ENCODE measurements around the gene SOS2.

SOS2 gene

GRCh38 chr14:50116181-50116956, 115.0 kb downstream of the SOS2 start, which contains the start of gene VCPKMT:
VCPKMT (minus strand) TSS chr14:50116572; CDS start chr14:50116552, 20 bp downstream.
- DNase-seq: peak; percentile 90

- no peak for DNase-seq
These were observed 117.9 kb downstream of the SOS2 start for GRCh38 chr14:50113381-50114035.

GRCh38 chr14:50110323-50111037, 120.9 kb downstream of the SOS2 start:
- no peak for DNase-seq

DNA sequence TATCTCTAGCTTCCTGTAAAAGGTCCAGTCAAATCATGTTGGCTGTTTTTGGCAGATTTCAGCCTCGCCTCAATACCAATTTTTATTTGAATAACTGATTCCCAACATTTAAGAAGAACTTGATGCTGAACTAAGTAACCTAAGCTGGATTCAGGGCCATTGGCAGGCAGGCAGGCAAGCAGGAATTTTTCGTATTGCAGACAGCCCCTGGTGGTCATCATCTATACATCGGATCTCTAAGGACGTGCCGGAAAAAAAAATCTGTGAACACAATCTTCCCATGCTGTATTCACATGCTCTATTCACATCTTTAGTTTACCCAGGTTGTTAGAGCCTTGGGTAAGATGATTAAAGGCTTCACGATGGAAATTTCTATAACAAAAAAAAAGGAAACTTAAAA, 122.0 kb downstream of the SOS2 start:
- DNase-seq: no peak

DNA sequence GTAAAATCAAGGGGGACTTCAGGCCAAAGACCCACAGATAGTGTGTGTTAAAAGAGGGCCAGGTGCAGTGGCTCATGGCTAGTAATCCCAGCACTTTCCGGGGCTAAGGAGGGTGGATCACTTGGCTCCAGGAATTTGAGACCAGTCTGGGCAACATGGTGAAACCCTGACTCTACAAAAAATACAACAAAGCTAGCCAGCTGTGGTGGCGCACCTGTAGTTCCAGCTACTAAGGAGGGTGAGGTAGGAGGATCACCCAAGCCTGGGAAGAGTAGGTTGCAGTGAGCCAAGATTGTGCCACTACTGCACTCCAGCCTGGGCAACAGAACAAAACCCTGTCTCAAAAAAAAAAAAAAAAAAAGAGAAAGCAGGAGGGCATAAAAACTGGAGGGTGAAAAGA, 123.5 kb downstream of the SOS2 start:
- DNase-seq: no peak

- DNase-seq: no peak
These were observed 125.2 kb downstream of the SOS2 start for GRCh38 chr14:50106178-50106577.

- no peak for DNase-seq
These were observed 127.8 kb downstream of the SOS2 start for GRCh38 chr14:50103558-50103957.

DNA sequence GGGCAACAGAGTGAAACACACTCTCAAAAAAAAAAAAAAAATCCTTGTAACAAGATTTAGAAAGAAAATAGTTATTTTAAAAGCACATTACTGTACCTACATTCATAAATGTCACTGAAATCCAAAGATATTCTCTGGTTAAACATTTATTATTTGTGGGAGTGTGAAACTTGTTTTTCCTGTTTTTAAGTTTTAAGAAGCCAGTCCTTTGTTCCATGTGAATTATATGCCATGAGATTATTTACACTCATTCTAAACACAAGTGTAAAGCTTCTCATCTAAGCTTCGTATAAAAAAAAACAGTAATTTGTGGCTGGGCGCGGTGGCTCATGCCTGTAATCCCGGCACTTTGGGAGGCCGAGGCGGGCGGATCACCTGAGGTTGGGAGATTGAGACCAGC, 130.0 kb downstream of the SOS2 start:
- DNase-seq: no peak

GRCh38 chr14:50100805-50101204, 130.6 kb downstream of the SOS2 start:
- DNase-seq: no peak

DNA sequence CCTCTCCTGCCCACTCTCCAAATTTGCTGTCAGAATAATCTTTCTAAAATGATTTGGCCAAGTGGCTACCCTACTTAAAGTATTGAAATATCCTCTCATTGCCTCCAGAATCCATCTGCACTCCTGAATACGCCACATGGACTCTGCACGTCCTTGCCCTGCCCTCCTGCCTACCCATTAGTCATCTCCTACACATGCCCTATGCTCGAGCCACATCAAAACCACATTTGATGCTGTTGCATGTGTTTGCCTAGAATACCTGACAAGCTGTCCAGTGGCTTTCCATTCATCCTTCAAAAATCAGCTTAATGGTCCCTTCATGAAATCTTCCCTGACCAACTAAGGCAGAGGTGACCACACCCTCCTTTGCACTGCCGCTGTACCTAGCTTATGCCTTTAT, 132.0 kb downstream of the SOS2 start:
- no peak for DNase-seq

DNA sequence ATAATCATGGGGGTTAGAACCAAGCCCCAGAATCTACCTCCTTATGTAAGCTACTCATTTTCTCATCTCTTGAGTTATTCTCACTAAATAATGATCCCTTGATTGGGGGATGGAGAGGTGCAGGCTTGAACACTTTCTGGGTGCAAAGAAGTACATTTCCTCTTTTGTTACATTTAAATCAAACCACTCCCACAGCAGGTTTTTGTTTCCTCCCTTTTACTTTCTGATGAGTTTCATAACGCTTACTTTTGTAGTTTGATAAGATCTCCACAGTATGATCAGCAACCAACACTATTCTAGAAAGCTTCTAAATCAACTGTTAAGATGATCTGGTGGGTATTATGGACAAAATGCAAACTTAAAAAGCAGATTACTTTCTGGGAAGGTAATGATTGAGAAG, 135.5 kb downstream of the SOS2 start:
- no peak for DNase-seq

DNA sequence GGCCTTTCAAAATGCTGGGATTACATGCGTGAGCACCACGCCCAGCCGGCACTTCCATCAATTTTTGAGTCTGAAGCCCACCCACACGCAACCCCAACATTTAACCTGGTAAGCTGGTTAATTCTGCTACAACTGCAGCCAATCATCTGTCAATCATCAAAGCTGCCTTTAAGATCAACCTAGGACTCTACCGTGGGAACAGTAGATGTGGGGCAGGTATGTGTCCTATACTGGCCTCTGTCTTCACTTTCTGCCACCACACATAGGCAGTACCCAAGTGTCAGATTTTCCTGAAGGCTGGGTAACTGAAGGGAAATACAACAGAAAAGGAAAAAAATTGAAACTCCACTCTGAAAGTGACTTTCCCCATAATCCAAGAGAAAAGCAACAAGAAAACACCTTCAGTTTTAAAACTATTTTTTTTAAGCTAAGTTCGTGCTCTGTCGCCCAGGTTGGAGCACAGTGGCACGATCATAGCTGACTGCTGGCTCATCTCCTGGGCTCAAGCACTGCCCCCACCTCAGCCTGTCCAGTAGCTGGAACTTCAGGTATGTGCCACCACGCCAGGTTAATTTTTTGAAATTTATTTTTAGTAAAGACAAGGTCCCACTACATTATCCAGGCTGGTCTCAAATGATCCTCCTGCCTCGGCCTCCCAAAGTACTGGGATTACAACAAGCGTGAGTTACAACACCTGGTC, 137.2 kb downstream of the SOS2 start:
- no peak for DNase-seq

GRCh38 chr14:50093496-50093895, 137.9 kb downstream of the SOS2 start:
- DNase-seq: no peak

GRCh38 chr14:50092006-50092555, 139.3 kb downstream of the SOS2 start:
- no peak for DNase-seq

DNA sequence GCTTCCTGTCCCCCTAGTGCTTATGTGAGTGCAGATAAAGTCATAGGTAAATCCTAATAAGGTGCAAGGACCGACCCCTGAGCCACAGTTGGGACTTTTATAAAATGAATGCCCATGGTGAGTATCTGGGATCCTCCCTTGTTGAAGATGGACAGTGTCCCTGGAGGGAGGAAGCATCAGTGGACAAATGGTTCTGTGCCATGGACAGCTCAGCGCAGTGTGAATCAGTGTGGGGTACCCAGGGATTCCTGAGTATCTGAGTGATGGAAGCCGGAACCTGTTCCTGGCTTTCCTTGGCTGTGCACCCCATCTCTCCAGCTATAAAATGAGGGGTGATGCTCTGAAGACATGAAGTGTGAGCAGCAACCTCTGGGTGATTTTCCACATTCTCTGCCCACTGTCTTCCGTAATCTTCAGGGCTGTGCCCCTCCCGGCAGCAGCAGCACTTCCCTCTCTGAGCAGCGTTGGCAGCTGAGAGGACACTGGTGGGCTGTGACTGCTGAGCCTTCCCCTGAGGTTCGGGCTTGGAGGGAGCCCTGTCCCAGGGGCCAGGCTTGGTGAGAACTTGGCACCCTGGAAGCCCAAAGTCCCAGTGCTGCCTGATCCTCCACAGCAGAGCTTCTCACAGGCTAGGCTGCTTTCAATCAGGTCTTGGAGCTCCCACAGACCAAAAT, 140.0 kb downstream of the SOS2 start:
- DNase-seq: no peak

- no peak for DNase-seq
These were observed 142.2 kb downstream of the SOS2 start for GRCh38 chr14:50089208-50089607.

DNA sequence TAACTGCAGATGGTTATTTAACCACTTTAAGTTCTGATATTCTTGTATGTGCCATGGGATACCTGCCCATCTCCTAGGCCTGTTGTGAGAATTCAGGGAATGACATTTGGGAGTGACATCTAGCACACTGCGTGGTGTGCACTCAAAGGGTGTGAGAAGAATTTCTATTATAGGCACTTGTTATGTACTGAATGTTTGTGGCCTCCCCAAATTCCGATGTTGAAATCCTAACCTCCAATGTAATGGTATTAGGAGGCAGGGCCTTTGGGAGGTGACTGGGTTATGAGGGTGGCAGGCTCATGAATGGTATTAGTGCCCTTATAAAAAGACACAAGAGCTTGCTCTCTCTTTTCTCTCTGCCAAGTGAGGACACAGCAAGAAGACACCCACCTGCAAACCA, 142.6 kb downstream of the SOS2 start:
- no peak for DNase-seq

- DNase-seq: no peak
These were observed 143.3 kb downstream of the SOS2 start for GRCh38 chr14:50088117-50088515.

GRCh38 chr14:50087341-50088116, 143.8 kb downstream of the SOS2 start:
- DNase-seq: no peak

DNA sequence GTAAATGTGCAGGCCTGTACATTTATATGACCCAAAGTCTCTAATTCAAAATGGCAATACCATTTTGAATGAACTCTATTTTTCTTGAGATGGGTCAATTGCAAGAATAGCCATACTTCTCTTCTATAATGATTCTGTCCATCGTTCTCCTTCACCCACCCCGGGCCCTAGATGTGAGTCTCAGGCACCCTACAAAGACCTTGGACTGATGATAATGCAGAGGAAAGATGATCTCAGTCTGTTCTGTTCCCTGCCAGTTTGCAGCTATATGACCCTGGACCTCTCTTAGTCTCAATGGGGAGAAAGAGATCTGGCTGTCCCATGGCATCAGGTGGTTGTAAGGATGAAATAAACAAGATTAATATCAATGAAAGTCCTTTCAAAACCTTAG, 145.1 kb downstream of the SOS2 start:
- no peak for DNase-seq
